NOMO-1 treated with DMSO at 0.1 percent for 48 hours (cell line): ENCODE measurements around the gene F8.
"Not testable (repeated sequence)": the region's sequence is repeated elsewhere in the genome, so short reads cannot be mapped to it uniquely, and the experiment has no call there.

Experiments
- DNase-seq: peaks from one replicate; lab custom pipeline; 2025; ENCODE audit not compliant: unreplicated experiment; lab: John Stamatoyannopoulos, UW

The F8 gene

DNA sequence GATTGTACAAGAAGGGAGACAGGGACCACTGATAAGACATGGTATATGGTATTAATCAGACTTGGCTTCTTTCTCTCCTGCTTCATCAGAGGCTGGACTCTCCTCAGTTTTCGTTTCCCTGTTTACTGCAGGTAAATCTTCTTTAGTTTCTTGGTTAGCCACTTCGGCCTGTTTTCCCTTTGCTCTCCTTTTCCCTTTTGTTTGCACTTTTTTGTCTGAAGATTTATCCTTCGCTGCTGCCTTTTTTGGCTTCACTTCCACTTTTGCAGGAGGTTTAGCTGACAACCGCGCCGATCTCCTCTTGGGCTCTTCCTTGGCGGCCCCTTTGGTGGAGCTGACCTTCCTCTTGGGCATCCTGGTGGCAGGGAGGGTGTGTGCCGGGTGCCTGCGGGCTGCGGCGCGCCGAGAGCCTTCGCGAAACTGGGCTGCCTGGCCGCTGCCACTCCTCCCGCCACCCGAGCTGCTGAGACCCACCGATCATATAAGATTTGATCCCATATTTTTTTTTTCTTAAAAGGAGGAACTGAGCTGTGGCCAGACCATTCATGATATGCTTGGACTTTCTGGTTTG lies 205.4 kb downstream of the F8 start:
- DNase-seq = not testable (repeated sequence)

DNA sequence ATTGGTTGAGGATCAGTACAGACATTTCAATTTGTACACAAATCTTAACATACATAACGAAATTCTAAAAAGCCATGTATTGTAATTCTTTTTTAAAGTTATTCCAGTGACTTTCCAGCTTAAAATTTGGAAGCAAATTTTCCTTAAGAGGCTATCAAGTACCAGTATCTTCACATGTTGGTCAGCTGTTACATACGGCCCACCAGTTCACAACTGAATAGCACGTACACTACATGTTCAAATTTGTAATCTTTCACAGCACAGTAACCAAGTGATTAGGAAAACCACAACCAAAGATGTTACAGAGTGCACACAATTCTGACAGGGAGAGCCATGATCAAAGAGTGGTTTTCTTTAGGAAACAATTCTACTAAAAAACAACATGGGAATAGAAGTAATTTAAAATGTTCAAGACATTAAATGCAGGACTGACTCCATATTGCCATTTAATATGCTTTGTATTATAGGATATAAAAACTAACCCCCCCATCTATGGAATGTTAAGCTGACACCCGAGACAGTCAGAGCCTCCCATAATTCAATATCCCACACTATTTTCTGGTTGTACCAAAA lies 206.1 kb downstream of the F8 start:
- DNase-seq = not testable (repeated sequence)

DNA sequence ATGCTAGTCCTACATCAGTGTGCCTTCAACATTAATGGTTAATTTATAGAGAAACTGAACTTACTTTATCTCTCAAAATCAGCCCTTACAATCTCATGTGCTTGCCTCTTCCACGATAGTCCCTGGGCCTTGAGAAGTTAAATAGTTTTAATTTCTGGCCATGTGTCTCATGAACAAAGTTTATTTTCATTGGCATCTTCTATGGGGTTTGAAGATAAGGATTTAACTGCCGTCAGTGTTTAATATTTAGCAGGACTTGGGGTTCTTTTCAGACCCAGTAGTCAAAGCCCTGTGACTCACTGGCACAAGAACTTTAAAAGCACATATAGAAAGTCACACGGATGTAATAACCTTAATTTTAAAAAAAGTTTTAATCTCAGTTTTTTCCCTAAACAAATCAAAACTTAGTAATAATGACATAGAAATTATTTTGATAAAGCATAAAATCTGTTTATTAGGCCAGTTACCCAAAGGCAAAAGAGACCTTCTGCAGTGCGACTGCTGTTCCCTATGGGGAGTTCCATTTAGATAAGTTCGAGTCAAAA lies 207.2 kb downstream of the F8 start:
- DNase-seq = no peak

DNA sequence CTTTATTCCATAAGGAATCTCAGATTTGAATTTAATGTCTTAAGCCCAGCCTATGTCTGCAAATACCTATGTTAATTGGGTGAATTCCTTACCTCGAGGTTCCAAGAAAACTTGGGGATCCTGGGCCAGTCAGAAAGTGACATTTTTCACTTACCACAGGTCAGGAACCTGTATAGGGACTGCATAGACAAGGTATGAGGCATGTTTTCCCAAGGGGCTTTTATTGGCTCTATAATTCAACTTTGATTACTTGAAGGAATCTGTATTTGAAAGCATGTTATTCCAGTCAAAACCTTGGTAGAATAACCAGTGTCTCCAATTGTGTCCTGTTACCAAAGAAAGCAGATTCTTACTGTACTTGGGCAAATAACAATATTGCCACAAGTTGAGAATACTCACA lies 208.7 kb downstream of the F8 start:
- no peak for DNase-seq

DNA sequence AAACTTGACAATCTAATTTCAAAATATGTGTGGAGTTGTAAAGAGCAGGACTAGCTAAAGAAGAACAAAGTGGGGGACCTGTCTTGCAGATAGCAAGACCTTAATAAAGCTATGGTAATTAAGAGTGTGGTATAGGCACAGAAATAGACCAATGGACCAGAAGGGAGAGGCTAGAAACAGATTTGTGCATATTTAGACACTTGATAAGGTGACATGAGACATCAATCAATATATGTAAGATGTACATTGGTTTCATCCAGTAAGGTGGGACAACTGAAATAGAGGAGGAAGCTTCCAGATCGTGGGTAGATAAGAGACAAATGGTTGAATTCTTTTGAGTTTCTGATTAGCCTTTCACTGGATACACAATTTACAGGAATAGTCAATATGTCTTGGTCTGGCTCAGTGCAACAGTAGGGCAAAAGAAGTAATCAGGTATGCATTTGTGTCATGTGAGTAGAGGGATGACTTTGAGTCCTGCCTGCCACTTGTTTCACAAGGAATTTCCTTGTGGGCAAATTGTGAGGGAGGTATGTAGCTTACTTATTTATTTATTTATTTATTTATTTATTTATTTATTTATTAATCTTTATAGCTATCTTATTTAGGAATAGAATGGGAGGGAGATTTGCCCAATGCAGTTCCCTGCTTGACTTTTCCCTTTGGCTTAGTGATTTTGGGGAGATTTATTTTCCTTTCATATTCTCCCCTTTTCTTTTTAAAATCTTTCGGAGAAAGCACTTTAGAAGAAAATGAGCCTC lies 210.0 kb downstream of the F8 start:
- DNase-seq = no peak

DNA sequence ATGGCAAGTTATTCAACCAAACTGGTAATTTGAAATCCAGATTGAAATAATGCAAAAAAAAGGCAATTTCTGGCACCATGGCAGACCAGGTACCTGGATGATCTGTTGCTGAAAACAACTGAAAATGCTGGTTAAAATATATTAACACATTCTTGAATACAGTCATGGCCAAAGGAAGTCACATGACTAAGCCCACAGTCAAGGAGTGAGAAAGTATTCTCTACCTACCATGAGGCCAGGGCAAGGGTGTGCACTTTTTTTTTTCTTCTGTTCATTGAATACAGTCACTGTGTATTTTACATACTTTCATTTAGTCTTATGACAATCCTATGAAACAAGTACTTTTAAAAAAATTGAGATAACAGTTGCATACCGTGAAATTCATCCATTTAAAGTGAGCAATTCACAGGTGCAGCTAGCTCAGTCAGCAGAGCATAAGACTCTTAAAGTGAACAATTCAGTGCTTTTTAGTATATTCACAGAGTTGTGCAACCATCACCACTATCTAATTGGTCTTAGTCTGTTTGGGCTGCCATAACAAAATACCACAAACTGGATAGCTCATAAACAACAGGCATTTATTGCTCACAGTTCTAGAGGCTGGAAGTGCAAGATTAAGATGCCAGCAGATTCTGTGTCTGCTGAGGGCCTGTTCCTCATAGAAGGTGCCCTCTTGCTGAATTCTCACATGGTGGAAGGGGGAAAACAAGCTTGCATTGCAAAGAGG lies 212.4 kb downstream of the F8 start:
- DNase-seq = peak; percentile 25

DNA sequence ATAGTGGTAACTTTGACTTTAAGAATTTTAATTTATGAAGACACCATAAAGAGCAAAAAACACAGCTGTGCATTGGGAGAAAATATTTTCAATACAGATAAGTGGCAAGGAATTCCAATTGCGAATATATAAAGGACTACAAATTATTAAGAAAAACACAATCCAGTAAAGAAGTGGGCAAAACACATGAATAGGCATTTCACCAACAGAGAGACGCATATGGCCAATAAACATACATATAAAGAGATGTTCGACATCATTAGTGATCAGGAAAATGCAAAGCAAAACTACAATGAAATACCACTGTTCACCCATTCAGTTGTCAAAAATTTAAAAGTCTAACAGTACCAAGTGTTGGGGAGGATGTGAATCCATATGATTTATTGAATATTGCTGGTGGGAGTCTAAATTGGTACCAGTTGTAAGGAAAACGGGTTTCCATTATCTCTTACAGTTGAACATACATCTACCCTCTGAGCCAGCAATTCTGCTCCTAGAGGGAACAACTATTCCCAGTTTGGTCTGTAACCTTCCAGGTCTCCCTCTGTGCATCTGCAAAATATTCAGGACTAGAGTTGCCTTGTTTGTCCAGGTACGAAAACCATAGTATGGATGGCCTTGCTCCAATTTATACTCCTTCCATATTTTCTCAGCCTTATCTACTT lies 215.6 kb downstream of the F8 start:
- DNase-seq = no peak

DNA sequence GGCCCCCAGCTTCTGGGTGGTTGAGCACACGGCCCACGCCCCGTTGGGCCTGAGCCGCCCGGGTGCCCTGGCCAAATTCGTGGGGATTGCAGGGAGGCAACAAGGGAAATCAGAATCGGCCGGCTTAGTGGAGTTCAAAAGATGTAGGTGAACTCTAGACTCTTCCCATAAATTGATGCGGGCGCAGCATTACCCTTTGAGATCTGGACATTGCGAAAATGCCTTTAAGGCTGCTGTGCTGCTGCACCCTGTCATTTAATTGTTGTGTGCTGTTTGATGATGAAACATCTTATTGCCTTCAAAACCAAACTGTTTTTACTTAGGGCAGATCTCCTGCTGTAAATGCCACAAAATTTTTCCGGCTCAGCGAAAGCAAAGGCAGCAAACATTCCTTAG lies 216.8 kb downstream of the F8 start:
- DNase-seq = peak; percentile 58

DNA sequence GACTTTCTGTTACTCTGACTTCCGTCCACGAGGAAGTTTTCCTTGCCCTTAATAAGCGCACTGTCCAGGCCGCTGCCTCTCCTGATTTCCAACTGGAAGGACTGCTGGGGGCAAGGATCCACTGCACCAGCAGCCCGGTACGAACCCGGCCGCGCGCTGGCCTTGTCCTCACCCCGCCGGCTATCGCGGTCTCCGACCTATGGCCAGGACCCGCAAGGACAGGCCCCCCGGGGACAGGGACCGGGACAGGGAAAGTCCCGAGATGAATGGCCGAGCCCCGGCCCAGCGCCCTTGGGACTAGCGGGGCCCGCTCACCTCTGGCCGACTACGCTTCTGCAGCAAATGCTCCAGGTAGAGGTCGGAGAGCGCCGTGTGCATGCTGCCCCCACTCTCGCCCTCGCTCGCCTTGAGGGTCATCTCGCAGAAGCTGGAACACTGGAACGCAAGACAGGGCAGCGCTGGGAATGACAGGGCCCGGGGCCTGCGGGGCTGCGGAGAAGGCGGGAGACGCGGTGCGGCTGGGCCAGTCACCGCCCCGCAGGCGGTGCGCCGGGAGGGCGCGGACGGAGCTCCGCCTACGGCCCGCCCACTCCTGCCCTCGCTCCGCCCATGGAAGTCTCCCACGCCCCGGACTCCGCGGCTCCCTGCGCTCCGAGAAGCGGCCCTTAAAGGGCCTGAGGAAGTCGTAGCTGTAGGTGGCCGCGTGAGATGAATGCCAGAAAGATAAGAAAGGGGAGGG lies 217.4 kb downstream of the F8 start, which contains the start of gene MPP1:
MPP1 (minus strand) TSS at position 529 of the 739 bp plus-strand sequence; CDS start at position 417, 112 bp downstream.
- DNase-seq = peak; percentile 61

DNA sequence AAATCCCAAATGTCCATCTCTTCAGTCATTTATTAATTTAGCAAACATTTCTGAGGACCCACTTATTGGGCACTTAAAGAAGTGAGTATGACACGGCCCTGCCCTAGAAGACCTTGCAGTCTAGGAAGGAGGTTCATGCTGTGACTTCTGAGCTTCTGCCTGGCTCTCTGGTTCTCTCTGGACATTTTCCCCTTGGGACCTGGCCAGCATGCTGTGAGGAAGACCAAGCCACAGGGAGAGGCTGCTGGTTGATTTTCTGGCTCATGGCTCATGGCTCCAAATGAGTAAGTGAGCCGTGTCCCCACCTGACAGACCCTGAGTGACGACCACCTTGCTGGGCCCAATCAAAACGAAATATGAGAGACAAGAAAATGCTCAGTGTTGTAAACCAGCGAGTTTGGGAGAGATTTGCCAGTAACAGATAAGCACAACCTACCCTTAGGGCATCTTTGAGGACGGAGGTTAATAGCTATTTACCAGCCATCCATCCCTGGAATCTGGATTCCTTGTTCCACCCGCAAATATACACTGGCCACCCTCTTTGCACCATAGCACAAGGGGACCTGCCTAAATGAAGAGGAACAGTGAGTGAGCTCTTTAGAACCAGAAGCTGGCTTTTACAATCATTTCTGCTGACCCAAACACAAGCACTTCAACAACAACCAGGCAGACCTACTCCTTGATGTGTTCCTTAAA lies 218.1 kb downstream of the F8 start:
- no peak for DNase-seq

DNA sequence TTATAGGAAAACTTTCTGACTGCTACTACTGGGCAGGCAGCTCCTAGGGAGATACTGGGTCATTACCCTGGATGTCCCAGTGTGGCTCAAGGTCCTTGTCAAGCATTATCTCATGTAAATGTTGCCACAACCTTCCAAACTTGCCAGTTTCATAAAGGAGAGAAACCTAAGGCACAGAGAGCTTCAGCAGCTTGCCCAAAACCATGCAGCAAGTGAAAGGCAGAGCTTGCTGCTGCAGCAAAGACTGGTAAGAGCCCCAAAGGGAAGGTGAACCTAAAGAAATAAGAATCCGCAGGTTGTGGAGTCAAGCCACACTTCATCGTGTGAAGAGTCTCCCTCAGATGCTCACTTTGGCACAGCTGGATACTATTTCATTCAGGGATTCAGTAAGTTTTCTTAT lies 219.6 kb downstream of the F8 start:
- DNase-seq = no peak

DNA sequence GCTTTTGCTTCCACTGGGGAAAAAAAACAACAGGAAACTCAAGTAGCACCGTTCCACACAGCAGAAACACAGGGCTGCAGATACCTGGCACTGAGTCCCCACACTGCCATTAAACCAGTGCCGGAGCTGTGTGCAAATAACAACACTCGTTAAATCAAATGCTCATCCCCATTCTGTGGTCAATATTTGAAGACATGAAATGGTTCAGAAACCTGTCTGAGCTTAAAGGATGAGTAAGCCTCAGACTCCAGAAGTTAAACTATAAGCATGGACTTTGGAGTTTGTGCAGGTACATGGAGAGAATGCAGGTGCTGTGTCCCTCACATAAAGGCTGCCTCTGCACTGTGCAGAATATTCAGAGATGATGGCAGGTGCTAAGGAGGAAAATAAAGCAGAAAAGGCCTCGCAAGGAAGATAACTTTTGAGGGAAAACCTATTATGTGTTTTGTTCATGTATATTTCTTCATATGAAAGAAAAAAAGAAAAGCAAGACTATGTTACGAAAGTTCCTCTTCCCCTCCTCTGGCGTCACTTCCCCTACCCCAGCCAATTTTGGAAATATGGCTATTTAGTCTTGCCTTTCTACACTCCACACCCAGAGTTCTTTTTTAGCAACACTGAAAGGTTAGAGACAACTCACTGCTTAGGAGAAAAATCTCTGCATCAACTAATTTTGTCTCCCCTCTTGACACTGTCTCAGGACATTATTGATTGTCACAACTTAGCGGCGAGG lies 221.9 kb downstream of the F8 start:
- DNase-seq = peak; percentile 71

DNA sequence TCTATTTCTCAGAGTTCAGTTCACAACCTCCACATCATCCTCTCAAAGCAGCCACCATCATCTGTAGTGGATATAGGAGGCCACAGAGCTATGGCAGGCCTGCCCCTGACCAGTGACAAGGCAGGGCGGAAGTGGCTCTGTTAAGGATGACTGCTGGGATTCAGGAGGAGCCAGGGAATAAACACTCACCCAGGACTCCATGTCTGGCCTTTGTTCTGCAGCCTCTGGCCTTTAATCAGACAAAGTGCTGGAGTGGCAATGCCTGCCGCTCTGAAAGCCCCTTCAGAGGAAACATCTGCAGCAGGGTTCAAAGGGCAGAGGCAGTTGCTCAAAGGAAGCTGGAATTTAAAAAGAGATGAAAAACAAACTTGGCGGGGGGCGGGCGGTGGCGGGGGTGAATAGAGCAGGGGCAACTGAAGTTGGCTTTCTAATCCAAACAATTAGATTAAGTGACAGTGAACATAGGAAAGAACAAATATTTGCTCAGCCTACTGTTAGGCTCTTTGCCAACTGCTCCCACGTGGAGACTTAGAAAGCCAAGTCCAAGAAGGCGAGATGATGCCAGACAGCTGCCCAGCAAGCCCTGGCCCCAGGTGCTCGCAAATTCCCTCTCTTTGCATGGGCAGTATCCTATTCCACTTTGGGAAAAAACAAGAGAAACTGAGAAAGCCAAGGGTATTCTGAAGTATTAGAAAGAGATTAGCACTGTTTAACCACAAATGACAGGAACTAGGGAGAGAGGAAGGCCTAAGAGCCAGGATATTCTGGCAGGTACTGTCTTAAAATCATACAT lies 222.8 kb downstream of the F8 start:
- DNase-seq = no peak

DNA sequence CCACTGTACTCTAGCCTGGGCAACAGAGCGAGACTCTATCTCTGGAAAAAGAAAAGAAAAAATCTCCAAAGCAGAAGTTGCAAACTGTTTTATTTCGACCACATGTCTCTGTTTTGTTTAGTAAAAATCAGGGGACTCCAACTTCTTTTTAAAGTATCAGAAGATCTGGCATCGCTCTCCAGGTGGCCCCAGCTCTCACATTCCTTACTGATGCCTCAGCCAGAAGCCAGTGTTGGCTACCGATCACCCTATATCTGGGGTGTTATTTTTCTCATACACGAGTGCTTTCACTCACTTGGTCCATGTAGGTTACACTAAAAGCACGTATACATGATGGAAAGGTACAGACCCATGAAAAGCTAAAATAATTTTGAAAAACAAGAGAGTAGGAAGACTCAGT lies 225.5 kb downstream of the F8 start:
- DNase-seq = no peak

DNA sequence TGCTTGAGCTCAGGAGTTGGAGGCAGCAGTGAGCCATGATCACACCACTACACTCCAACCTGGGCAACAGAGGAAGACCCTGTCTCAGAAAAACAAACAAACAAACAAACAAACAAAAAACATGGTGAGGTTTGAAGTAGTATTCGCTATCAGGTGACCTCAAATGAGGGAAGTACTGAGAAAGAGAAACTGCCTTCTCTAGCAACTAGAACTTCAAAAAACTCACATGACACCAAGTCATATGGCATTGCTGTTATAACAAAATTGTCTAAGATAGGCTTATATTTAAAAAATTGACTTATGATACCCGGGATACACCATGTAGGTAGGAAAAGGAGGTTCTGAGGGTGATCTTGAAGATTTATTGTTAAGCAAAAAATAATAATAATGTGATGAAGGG lies 227.5 kb downstream of the F8 start:
- DNase-seq = no peak

DNA sequence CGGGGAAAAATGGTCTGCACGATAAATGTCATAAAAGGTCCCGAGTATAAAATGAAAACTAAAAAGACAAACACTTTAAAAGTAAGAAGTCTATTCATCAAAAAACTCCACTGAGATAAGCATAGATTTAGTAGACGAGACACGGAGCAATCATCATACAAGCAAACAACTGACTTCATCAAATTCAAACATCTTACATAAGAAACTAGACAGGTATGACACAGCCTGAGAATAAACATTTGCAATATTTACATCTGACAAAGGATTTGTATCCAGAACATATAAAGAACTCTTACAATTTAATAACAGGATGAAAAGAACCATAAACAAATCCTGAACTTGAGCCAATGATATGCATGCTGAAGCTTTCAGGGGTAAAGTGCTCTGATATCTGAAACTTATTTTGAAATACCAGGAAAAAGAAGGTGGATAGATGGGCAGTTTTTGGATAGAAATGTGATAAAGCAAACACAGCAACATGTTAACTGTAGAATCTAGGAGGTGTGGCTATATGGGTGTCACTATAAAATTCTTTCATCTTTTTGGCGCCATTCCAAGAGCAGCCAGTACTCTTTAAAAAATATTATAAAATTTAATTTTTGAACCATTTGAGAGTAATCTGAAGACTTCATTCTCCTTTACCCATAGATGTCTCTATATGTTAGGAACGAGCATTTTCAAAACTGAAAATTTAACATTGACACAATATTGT lies 229.3 kb downstream of the F8 start:
- no peak for DNase-seq

DNA sequence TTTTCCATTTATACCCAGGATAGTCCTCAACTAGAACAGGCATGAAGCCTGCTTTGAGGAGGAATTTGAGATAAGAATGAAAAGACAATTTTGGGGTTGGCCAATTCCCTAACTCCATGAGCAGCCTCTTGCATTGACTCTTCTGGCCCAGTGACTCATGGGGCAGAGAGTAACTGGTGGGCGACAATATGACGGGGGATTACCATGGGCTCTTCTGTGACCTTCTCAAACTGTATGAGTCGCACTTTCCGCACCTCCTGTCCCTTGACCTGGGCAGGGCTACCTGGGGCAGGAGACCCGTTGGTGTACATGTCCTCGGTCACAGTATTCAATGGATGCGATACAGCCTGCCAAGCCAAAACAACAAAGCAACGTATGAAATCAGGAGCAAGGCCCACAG lies 230.6 kb downstream of the F8 start:
- DNase-seq = no peak

DNA sequence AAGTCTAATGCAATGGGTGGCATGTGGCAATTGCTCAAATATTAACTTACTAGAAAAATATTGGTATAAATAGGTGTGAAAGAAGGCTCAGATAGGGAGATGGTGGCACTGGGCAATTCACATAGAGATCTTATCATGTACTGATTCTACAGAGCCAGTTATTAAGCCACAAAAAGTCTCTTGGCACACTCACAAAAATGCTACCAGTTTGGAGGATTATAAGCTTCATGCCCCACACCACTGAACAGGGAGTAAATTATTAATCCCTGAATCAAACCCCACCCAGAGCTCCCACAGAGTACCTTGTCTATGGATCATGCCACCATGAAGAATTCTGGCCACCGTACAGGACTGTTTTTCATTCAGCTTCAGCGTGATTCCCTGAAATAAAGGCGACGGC lies 231.1 kb downstream of the F8 start:
- no peak for DNase-seq
